K562 (cell line): ENCODE data around the gene MYOCD. TPM values are rescaled to one million over a fixed set of nuclear protein-coding genes. Genes with fewer than 3 reads are reported as not detected.

ENCODE experiments used
- ATAC-seq: fragments of 200-7000 bp; cut with Tn5 transposase; 3 replicates; pipeline ENCODE4 v1.9.1; 2020; ENCODE audit warnings: moderate library complexity
- BruUV-seq: library from RNA; stranded (reverse); fragments of 400-500 nt; replicated peaks from 2 replicates; lab custom pipeline; 2021; lab: Mats Ljungman, UMichigan
- CTCF ChIA-PET: fragments of 300-600 bp; formaldehyde crosslinking; extraction: SDS; loops from one replicate; lab custom pipeline; 2021; ENCODE audit warnings: low intra/inter-chr PET ratio; lab: Yijun Ruan, JAX
- POLR2A ChIA-PET: fragments of 300-600, 350-650 bp; sonication (Branson Sonifier 250); formaldehyde crosslinking; extraction: SDS; loops from one replicate; lab custom pipeline; 2021; ENCODE audit warnings: antibody characterized with exemption, inconsistent platforms; lab: Yijun Ruan, JAX
- DNase-seq, 4 experiments: peaks; one replicate each; pipeline versions ENCODE4 v3.0.0 to v3.0.0-alpha.2; 2011 to 2018; ENCODE audit warnings: low spot score in 3 of 4, mixed read lengths in 3 of 4; ENCODE audit errors: extremely low read depth in 1 of 4
- FAIRE-seq: peaks from 2 replicates; lab custom pipeline; 2011; peaks lifted over from hg19 to GRCh38; lab: Jason Lieb, UNC
- H2AFZ ChIP-seq: 2 replicates; pipeline ENCODE4 v1.6.0; 2011; ENCODE audit warnings: low read depth, low read length, control low read depth, inconsistent platforms
- H3K27ac ChIP-seq: fragments of 200-600 bp; 3 replicates; pipeline ENCODE4 v1.8.0; 2011; ENCODE audit warnings: low read depth, mild to moderate bottlenecking, control low read depth, inconsistent platforms, low read length, moderate library complexity, mixed read lengths; ENCODE audit errors: extremely low read depth
- H3K27me3 ChIP-seq, 2 experiments: fragments of 300-600 bp in 1 of 2; 2 replicates in 1 of 2; 3 replicates in 1 of 2; pipeline versions ENCODE4 v1.6.0 to v1.8.0; 2011; ENCODE audit warnings: inconsistent platforms in 2 of 2, low read length in 2 of 2, mild to moderate bottlenecking in 1 of 2, mixed read lengths in 1 of 2, moderate library complexity in 1 of 2; ENCODE audit not compliant: control insufficient read depth in 2 of 2, insufficient read depth in 2 of 2
- H3K36me3 ChIP-seq: fragments of 300-600 bp; 3 replicates; pipeline ENCODE4 v1.8.0; 2011; ENCODE audit warnings: mild to moderate bottlenecking, low read length, inconsistent platforms; ENCODE audit not compliant: control insufficient read depth, insufficient read depth
- H3K4me1 ChIP-seq, 2 experiments: fragments of 200-600 bp in 1 of 2; replicated peaks in 1 of 2; 2 replicates in 1 of 2; 3 replicates in 1 of 2; pipeline versions ENCODE4 v1.5.1 to v1.8.0; 2011; ENCODE audit warnings: inconsistent platforms in 2 of 2, low read length in 2 of 2, mild to moderate bottlenecking in 1 of 2, mixed read lengths in 1 of 2, moderate library complexity in 1 of 2; ENCODE audit not compliant: control insufficient read depth in 2 of 2, insufficient read depth in 2 of 2
- H3K4me2 ChIP-seq: 2 replicates; pipeline ENCODE4 v1.6.1; 2011; ENCODE audit warnings: low read length, control low read depth, inconsistent platforms, mixed read lengths; ENCODE audit not compliant: insufficient read depth
- H3K4me3 ChIP-seq: fragments of 200-600 bp; sonication (generic), shearing (Covaris generic); 2 replicates; pipeline ENCODE4 v1.5.1; 2016; ENCODE audit warnings: control low read depth, inconsistent platforms
- H3K79me2 ChIP-seq: fragments of 200-600 bp; 3 replicates; pipeline ENCODE4 v1.8.0; 2011; ENCODE audit warnings: low read length, inconsistent platforms; ENCODE audit not compliant: control insufficient read depth, insufficient read depth
- H3K9ac ChIP-seq, 2 experiments: 2 replicates each; pipeline versions ENCODE4 v1.6.0 to v1.6.1; 2011; ENCODE audit warnings: low read depth in 2 of 2, low read length in 2 of 2, control low read depth in 1 of 2, inconsistent platforms in 1 of 2, mild to moderate bottlenecking in 1 of 2, mixed read lengths in 1 of 2; ENCODE audit not compliant: insufficient read depth in 1 of 2
- H3K9me1 ChIP-seq: one replicate; pipeline ENCODE4 v1.6.0; 2011; ENCODE audit warnings: inconsistent platforms, mild to moderate bottlenecking, low read length, moderate library complexity; ENCODE audit not compliant: control insufficient read depth, insufficient read depth
- H3K9me3 ChIP-seq: replicated peaks from 2 replicates; pipeline ENCODE4 v1.5.1; 2011; ENCODE audit warnings: low read depth, low read length, inconsistent platforms; ENCODE audit not compliant: control insufficient read depth, insufficient read depth
- H4K20me1 ChIP-seq: replicated peaks from 2 replicates; pipeline ENCODE4 v1.6.1; 2011; ENCODE audit warnings: low read length, inconsistent platforms, mixed read lengths; ENCODE audit not compliant: control insufficient read depth, insufficient read depth
- DACH1 ChIP-seq: fragments of 450-650 bp; IDR thresholded peaks from 2 replicates; pipeline ENCODE4 v1.6.1; 2018; ENCODE audit not compliant: partially characterized antibody
- EHMT2 ChIP-seq: fragments of 450-650 bp; IDR thresholded peaks from 2 replicates; pipeline ENCODE4 v1.6.1; 2018; ENCODE audit warnings: antibody characterized with exemption
- RHOXF2B ChIP-seq: fragments of 250-450 bp; sonication (Bioruptor Pico); conservative IDR thresholded peaks from 2 replicates; pipeline ENCODE4 v1.5.1; 2021
- SREBF2 ChIP-seq: sonication (generic); formaldehyde crosslinking; IDR thresholded peaks from 2 replicates; pipeline ENCODE4 v1.4.0; 2020; ENCODE audit warnings: mild to moderate bottlenecking, missing genetic modification reagents
- ZNF217 ChIP-seq: sonication (generic); formaldehyde crosslinking; IDR thresholded peaks from 2 replicates; pipeline ENCODE4 v1.8.0; 2022; ENCODE audit warnings: mild to moderate bottlenecking, missing genetic modification reagents
- ZNF668 ChIP-seq: fragments of 250-450 bp; sonication (Bioruptor Pico); IDR thresholded peaks from 2 replicates; pipeline ENCODE4 v1.8.0; 2022; ENCODE audit warnings: mild to moderate bottlenecking, inconsistent platforms
- ZNF764 ChIP-seq: fragments of 250-450 bp; sonication (Bioruptor Pico); IDR thresholded peaks from 2 replicates; pipeline ENCODE4 v1.4.0; 2020; ENCODE audit warnings: low read depth, mild to moderate bottlenecking, moderate library complexity
- whole genome bisulfite sequencing: fragments of 100-300 bp; shearing (Covaris generic); methylation state at CpG from one replicate; pipeline ENCODE4 v1.1.6; 2016; ENCODE audit warnings: low coverage, mixed read lengths; ENCODE audit not compliant: insufficient coverage; ENCODE audit errors: missing lambda C conversion rate; 5-methylcytosine and 5-hydroxymethylcytosine counted together
- in situ Hi-C: fragments of 300-500 bp; cut with MboI; formaldehyde crosslinking; loops from 4 replicates; pipeline ENCODE4 v1.15.0; 2018; ENCODE audit warnings: inconsistent platforms, mixed read lengths
- intact Hi-C: fragments of 100-400 bp; cut with micrococcal nuclease; formaldehyde crosslinking; loops from 2 replicates; pipeline ENCODE4 v1.14.2; 2022
- polyA plus RNA-seq, 8 experiments: library from polyadenylated mRNA; depleted of rRNA in 4 of 8; stranded (reverse) in 5 of 8; unstranded in 3 of 8; fragments of >200 nt; fragmentation: Nextera tagmentation in 2 of 8; fragmentation: Illumina TruSeq in 1 of 8; extraction: Ambion mirVana in 2 of 8; extraction: Trizol in 1 of 8; gene quantifications; 2 replicates each; pipeline versions ENCODE4 v1.2.1 to v1.2.3, GENCODE V29; 2011 to 2014; ENCODE audit warnings: inconsistent platforms in 1 of 8, missing spikeins in 1 of 8
- total RNA-seq, 7 experiments: library from RNA; depleted of rRNA in 6 of 7; stranded (reverse); fragments of >200 nt in 6 of 7; fragmentation: Illumina TruSeq in 2 of 7; extraction: Trizol in 2 of 7; gene quantifications; 2 replicates each; pipeline versions ENCODE4 v1.2.1 to v1.2.3, GENCODE V29; 2011 to 2021; ENCODE audit warnings: low replicate concordance in 1 of 7
- TF ChIP-seq, protein P1 (sequence below): fragments of 150-350 bp; IDR thresholded peaks from 2 replicates; pipeline ENCODE4 v1.6.1; 2014; ENCODE audit warnings: low read depth, mild to moderate bottlenecking, low read length, borderline replicate concordance

The MYOCD gene
- total and polyA plus RNA-seq, 9 of the 15 experiments (the other 6 are each of a cell fraction or from before 2014, with no cell fraction given) = not detected

DNA sequence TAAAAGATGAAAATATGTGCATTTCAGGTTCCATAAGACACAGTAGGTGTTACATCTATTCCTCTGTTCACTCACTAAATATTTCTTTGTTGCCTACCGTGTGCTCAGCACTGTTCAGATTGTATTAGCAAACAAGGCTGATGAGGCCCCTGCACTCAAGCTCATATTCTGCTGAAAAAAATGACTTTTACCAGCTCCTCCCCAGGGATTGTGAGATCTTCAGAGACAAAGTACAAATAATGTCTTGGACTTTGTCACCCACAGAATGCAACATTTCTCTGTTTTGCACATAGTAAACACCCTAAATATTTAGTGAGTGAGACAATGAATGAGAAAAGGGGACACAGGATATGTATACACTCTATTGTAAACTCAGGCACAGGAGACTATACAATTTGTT is 21.9 kb upstream of the MYOCD start:
- no peaks in the 10 kb centered on the region for H3K4me1 ChIP-seq
- no peak overlapping the region for H3K27ac ChIP-seq
- intact Hi-C loops (no loop called here), in situ Hi-C loops (no loop called here)
- H4K20me1 ChIP-seq = no peaks in the 10 kb centered on the region
- no peak for DNase-seq
- H3K9me1 ChIP-seq = no peaks in the 10 kb centered on the region
- no peak overlapping the region for H3K4me2 ChIP-seq
- no peak overlapping the region for H3K4me3 ChIP-seq
- POLR2A ChIA-PET = no interaction called here
- WGBS = 0% methylated on average over 1 of the region's 1 CpG
- H3K9me3 ChIP-seq = no peaks in the 10 kb centered on the region
- BruUV-seq = no TSS peak
- H3K9ac ChIP-seq = no peak overlapping the region
- no peaks in the 10 kb centered on the region for H3K27me3 ChIP-seq
- TF ChIP-seq ZNF764 (CRISPR knock-in tag) (no peak), DACH1 (no peak), RHOXF2B (CRISPR knock-in tag) (no peak), ZNF217 (no peak), SREBF2 (CRISPR knock-in tag) (no peak), EHMT2 (no peak), ZNF668 (CRISPR knock-in tag) (no peak)
- TF ChIP-seq, protein P1, sequence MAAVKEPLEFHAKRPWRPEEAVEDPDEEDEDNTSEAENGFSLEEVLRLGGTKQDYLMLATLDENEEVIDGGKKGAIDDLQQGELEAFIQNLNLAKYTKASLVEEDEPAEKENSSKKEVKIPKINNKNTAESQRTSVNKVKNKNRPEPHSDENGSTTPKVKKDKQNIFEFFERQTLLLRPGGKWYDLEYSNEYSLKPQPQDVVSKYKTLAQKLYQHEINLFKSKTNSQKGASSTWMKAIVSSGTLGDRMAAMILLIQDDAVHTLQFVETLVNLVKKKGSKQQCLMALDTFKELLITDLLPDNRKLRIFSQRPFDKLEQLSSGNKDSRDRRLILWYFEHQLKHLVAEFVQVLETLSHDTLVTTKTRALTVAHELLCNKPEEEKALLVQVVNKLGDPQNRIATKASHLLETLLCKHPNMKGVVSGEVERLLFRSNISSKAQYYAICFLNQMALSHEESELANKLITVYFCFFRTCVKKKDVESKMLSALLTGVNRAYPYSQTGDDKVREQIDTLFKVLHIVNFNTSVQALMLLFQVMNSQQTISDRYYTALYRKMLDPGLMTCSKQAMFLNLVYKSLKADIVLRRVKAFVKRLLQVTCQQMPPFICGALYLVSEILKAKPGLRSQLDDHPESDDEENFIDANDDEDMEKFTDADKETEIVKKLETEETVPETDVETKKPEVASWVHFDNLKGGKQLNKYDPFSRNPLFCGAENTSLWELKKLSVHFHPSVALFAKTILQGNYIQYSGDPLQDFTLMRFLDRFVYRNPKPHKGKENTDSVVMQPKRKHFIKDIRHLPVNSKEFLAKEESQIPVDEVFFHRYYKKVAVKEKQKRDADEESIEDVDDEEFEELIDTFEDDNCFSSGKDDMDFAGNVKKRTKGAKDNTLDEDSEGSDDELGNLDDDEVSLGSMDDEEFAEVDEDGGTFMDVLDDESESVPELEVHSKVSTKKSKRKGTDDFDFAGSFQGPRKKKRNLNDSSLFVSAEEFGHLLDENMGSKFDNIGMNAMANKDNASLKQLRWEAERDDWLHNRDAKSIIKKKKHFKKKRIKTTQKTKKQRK = no peak
- no peak overlapping the region for H2AFZ ChIP-seq
- CTCF ChIA-PET = no interaction called here
- FAIRE-seq = no peak
- ATAC-seq = no peak
- H3K79me2 ChIP-seq = no peaks in the 10 kb centered on the region
- no peaks in the 10 kb centered on the region for H3K36me3 ChIP-seq
